OCI-M2 (cell line): ENCODE measurements around the gene RFT1.

ENCODE experiments used
- DNase-seq: peaks from one replicate; lab custom pipeline; 2025; ENCODE audit not compliant: unreplicated experiment; lab: John Stamatoyannopoulos, UW

The RFT1 gene

GRCh38 chr3:53038679-53039375, 91.4 kb downstream of the RFT1 start:
- no peak for DNase-seq
